ENCODE results near the gene RRP1B. TPM values are rescaled to one million over a fixed set of nuclear protein-coding genes. Genes with fewer than 3 reads are reported as not detected.

RRP1B gene
- total and polyA plus RNA-seq, 2 of the 13 experiments (the other 11 are each of a cell fraction or from before 2014, with no cell fraction given): 16.3 to 46.2 TPM

GRCh38 chr21:43731476-43731875, 72.1 kb downstream of the RRP1B start (continued):
- TF ChIP-seq HDAC1 (CRISPR knock-in tag; IDR thresholded peaks at IDR 0.05) (peak; percentile 59), FOXO1 (CRISPR knock-in tag; IDR thresholded peaks at IDR 0.05) (0 out of 2 replicates have a peak, but pooled peaks have one; percentile 19), SKI (IDR thresholded peaks at IDR 0.05; ENCODE audit: partially characterized antibody) (peak; percentile 29), TFAP4 (IDR thresholded peaks at IDR 0.05; ENCODE audit: borderline replicate concordance, low read depth) (peak; percentile 59; the same call in 1 of the 2 replicates), PATZ1 (CRISPR knock-in tag; IDR thresholded peaks at IDR 0.05) (peak; percentile 65), ZNF883 (CRISPR knock-in tag; IDR thresholded peaks at IDR 0.05; ENCODE audit: not compliant biosample characterization) (no peak), HOXA3 (CRISPR knock-in tag; IDR thresholded peaks at IDR 0.05) (peak; percentile 52; the same call in 1 of the 2 replicates), ZNF414 (CRISPR knock-in tag; IDR thresholded peaks at IDR 0.05) (peak; percentile 69; the same call in 1 of the 2 replicates), ZSCAN25 (CRISPR knock-in tag; IDR thresholded peaks at IDR 0.05) (peak; percentile 12; the same call in 1 of the 2 replicates), NFIC (IDR thresholded peaks at IDR 0.05; ENCODE audit: low read length) (no peak), ASH2L (IDR thresholded peaks at IDR 0.05; ENCODE audit: insufficient read length, low read depth, low read length) (peak; percentile 64), ZNF451 (CRISPR knock-in tag; IDR thresholded peaks at IDR 0.05) (0 out of 2 replicates have a peak, but pooled peaks have one; percentile 7), MTA1 (CRISPR knock-in tag; IDR thresholded peaks at IDR 0.05; ENCODE audit: borderline replicate concordance) (peak; percentile 71; the same call in 1 of the 2 replicates), ARID4A (CRISPR knock-in tag; IDR thresholded peaks at IDR 0.05; ENCODE audit: borderline replicate concordance) (peak; percentile 57; the same call in 1 of the 2 replicates), NCOR1 (IDR thresholded peaks at IDR 0.05; ENCODE audit: borderline replicate concordance, low read length) (peak; percentile 83), FOXP4 (CRISPR knock-in tag; IDR thresholded peaks at IDR 0.05) (0 out of 2 replicates have a peak, but pooled peaks have one; percentile 20), IRX3 (CRISPR knock-in tag; IDR thresholded peaks at IDR 0.05; ENCODE audit: borderline replicate concordance, low read depth) (no peak), ZNF367 (CRISPR knock-in tag; IDR thresholded peaks at IDR 0.05; ENCODE audit: borderline replicate concordance) (no peak), KDM5B (CRISPR knock-in tag; IDR thresholded peaks at IDR 0.05; ENCODE audit: borderline replicate concordance) (peak; percentile 61; the same call in 1 of the 2 replicates)
